GM18861 (cell line): ENCODE measurements around the gene CYBA.

Experiments
- ATAC-seq: cut with Tn5 transposase; IDR thresholded peaks from one replicate; pipeline ENCODE4 v1.9.1; 2021; ENCODE audit not compliant: unreplicated experiment

Gene CYBA

DNA sequence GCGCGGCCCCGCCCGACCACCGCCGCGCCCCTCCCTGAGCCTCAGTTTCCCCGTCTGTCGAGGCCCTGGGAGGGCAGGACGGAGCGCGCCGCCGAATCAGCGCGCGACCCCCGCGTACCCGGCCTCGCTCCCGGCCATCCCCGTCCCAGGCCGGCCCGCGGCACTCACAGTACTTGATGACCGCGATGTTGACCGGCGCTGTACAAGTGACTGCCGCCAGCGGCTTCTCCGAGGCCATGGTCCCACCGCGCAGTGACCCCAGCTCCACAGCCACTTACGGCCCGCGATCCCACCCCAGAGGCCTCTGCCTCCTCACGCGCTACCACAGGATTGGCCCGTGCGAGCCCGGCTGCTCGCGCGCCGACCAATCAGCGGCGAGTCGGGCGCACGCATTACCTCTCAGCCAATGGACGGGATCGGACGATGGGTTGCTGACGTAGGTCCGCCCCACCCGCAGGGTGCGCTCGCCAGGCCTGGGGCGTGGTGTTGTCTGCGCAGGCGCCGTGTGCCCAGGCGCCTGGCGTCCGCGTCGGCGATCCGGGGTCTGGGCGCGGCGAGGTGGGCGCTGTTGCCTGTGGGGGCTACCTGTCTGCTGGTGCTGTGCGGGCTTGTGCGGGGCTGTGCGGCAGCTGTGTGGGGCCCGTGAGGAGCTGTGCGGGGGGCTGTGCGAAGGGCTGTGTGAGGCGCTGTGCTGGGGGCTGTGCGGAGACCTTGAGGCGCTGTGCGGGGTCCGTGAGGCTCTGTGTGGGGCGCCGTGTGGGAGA lies 12.2 kb upstream of the CYBA start, which contains the start of gene MVD:
TSS of gene MVD (minus strand) at position 249 of the 764 bp plus-strand sequence. CDS start at position 238, 11 bp downstream.
- ATAC-seq, result peak; percentile 94

DNA sequence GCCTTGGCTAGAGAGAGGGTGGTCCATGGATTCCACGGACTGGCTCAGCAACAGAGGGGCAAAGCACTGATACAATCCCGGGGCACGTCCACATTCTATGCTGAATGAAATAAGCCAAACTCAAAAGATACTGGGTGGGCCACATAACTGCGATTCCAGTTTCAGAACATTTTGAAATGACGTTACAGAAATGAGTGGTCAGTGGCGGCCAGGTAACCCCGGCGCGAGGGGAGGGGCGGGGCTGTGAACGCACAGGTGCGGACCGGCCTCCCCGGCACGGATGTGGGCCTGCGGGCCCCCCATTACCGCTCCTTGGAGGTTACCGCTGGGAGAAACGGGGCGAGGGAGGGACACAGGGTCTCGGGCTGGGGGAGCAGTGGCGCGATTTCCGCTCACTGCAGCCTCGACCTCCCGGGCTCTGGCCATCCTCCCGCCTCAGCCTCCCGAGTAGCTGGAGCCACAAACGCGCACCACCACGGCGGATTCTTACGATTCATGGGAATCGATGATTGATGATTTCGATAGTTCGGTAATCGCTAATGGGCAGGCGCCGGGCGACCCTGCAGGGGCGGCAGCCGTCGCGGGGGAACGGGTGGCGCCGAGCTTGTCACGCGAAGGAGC lies 11.5 kb upstream of the CYBA start:
- ATAC-seq, result no peak

- no peak for ATAC-seq
These were observed 10.6 kb upstream of the CYBA start for GRCh38 chr16:88661468-88661867.

DNA sequence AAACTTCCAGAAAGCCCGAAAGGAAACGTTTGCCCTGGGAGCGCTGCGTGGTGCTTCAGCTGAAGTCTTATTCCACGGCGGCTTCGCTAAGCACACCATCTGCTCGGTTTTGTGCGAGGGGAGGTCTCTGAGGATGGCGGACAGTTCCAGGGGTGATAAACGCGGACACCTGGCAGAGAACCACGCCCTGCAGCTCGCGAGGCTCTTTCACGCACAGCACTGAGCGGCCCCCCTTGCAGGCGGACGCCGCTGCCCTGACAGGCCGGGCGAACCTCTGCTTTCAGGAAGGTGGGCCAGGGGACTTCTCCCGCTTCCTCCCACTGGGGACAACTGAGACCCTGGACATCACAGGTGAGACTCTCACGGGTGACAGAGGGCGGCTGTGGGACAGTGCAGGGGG lies 8.3 kb upstream of the CYBA start:
- no peak for ATAC-seq

GRCh38 chr16:88658714-88659113 lies 7.9 kb upstream of the CYBA start:
- ATAC-seq, result no peak

GRCh38 chr16:88657371-88657770 lies 6.5 kb upstream of the CYBA start:
- ATAC-seq, result no peak

DNA sequence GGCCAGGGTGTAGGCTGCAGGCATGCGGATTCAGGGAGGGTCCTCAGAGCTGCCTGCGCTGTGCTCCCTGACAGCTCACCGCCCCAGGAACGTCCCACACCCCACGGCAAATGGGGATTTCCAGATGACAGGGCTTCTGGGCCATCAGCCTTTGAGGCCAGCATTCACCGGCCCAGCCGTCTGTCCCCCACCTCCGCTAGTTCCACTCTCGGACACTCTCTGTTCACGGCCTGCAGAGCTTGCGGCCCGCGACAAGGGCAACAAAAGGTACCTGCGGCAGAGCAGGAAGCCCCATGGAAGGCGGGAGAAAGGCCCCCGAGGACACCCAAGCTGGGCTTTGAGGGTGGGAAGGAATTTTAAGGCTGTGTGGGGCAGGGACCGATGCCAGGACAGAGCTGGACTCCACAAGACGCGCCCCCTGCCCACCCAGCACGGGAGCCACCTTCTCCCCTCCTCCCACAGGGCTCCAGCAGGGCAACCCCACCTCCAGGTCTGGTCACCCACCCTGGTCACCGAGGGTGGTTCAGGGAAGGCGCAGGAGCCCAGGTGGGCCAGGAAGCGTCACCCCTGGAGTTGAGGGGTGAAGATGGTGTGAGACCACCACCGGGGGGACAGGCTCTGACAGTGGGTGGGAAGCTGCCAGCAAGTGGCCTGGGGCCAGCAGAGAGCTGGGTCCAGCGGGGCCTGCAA lies 5.6 kb upstream of the CYBA start:
- no peak for ATAC-seq

DNA sequence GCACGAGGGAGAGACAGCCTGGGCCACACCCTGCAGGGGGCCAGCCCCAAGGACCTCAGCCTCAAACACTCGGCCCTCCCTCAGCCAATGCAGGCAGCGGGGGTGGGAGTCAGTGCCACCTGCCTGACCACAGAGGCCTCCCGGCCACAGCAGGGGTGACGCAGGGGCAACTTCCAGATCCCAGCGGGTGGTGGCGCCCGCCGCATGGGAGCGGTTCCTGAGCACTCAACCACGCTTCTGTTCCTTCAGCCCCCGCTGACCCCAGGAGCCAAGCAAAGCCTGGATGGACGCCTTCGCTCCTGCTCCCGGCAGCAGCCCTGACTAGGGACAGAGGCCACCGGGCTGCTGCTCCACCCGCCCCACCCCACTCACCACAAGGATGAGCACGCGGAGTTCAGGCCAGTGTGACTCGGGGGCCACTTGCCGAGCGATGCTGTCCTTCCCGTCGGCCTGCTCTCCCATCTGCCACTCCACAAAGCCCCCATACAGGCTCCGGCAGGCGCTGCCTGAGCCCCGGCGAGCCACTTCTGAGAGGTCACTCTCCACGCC lies 5.0 kb upstream of the CYBA start:
- ATAC-seq, result no peak

DNA sequence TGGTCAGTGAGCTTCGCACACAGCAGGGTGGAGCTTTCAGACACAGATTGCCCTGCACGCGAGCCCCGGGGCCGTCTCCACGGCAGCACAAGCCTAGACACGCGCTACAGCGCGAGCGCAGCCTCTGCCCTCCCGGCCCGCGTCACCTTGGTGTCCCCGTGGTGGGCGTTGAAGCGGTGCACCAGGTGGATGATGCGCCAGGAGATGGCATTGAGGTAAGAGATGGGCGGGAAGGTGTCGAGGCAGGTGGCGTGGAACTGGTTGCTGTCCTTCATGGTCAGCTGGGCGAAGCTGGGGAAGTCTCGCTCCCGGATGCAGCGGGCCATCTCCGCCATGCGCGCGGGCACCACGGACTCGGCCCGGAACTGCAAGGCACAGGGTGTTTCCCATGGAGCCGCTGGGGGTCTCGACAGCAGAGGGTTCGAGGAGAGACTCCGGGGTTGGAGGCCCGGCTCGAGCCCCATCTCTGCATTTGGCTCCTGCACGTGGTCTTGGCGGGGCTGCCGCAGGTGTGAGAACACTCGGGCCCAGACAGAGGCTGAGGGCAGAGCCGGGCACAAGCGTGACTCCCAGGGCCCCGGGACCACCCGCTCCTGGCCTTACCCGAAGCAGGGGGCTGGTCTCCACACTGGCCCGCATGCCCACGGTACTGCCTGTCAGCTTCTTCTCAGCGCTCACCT lies 4.3 kb upstream of the CYBA start:
- no peak for ATAC-seq

DNA sequence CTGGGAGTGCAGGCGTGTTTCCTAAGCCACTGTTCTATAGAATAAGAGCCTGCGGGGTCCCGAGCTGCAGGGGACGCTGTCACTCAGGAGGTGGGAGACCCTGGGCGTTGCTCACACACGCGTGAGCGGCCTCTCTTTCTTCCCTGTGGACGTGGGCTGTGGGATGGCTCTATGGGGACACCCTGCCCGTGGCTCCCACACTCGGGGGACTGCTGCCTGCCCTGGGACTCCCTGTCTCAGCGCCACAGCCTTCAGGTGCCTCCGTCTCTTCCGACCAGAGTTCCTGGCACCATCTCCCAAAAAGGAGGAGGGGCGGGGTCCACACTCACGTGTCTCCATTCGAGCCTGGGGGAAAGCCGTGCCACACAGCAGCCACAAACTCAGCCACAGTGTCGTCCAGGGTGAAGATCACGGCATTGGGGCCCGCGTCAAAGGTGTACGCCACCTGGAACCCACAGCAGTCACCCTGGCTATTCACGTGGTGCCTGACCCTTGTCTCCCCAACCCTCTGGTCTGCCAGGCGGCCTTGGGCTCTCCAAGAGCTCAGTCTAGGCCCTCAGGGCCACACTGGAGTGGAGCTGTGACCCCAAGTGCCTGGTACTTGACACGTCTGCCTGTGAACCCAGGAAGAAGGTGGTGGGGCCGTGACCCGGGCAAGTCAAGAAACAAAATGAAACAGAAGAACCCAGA lies 3.7 kb upstream of the CYBA start:
- ATAC-seq, result no peak

DNA sequence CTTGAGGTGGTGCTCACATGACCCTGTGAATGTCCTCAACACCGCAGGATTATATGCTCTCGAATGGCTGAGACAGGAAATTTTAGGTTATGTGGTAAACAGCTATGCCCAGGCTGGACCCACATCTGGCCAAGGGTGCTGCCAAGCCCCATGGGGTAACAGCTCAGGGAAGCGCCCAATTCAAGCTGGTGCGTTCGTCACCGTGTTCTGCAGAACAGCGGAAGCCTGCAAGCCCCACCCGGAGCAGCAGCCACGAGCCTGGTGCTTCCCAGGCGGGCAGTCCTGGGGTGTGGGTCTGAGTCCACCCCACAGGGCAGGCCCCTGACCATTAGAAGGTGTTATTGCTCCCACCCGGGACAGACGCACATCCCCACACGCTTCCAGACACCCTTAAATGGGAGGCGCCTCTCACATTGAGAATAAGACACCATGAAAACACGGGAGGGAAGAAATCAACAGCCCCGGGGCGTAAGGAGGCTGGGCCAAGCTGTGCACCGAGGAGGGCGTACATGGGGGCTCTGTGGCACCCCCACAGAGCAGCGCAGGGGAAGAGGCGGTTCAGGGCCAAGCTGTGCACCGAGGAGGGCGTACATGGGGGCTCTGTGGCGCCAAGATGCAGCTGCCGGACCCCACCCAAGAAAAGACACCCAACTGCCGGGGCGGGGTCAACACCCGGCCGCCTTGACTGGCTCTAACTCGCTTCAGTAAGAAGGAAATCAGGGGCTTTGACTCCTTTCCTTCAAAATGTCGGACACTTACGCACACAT lies 2.9 kb upstream of the CYBA start:
- ATAC-seq, result no peak

DNA sequence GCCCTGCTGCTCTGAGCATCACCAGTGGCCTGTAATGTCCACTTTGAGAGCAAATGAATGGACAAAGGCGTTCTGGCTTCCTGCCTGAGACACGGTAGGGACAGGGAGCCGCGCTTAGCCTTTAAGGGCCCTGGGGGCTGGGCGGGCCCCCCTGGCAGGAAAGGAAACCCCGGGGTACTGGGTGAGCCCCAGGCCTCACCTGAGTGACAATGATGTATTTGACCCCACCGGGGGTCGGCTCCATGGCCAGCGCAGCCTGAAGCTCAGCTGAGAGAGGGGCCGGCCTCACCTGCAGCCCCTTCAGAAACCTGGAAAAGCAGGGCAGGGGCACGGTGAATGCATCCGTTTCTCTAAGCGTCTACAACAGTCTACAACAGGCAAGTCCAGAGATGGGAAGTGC lies 2.2 kb upstream of the CYBA start:
- no peak for ATAC-seq

DNA sequence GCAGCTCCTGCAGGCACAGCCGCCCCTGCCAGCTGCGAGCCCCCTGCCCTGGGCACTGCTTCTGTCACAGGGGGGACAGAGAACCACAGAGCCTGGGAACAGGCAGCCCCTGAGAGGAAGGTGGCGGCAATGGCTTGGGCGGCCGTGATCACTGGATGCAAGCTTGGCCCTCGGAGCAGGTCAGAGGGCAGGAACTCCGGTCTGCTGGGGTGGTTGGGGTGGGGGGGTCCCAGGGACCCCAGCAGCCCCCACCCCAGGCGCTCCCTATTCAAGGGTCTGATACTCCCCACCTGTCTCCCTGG lies 1.9 kb upstream of the CYBA start:
- no peak for ATAC-seq

- ATAC-seq, result no peak
These were observed 1.3 kb upstream of the CYBA start for GRCh38 chr16:88651989-88652761.

GRCh38 chr16:88651276-88651988 lies 579 bp upstream of the CYBA start:
- ATAC-seq, result peak; percentile 79

DNA sequence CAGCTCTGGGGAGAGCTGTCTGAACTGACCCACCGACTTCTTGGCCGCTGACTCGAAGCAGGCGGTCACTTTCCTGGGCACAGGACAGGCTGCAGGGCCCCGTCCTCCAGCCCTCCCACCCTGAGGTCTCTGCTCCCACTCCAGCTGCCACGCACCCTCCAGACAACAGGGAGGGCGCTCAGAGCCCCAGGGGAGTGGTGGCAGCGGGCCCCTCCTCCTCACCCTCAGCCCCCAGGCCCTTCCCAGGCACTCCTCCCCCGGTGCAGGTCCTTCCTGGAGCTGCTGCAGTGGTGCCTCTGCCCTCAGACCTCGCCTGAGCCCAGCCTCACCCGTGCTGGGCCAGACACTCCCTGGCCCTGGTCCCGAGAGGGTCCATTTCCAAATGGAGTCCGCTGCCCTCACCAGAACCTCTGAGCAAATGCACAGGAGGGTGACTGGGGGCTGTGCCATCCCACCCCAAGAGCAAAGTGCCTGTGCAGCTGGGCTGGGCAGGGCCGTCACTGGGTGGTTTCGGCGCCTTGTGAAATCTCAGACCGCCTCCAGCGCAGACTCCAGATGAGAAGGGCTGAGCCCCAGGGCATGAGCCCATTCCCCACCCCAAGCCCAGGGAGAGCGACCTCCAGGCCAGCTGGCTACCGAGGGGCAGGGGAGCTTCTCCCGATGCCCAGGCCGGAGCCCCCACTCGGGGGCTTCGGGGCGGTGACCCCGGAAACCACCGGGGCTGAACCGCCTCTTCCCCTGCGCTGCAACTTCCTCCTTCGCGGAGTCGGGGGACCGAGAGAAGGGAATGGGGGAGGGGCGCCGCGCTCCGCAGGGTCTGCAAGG lies 717 bp downstream of the CYBA start:
- ATAC-seq, result peak; percentile 4

GRCh38 chr16:88649195-88649923 lies 1.5 kb downstream of the CYBA start:
- ATAC-seq, result no peak
